K562 (cell line): Measurements from ENCODE around the gene KCTD21. TPM values are rescaled to one million over a fixed set of nuclear protein-coding genes. Genes with fewer than 3 reads are reported as not detected.

Source experiments
- CEBPB ChIP-seq: fragments of 450-650 bp; IDR thresholded peaks from 2 replicates; pipeline ENCODE4 v1.6.1; 2016; ENCODE audit warnings: missing genetic modification characterization, missing compliant biosample characterization
- CLOCK ChIP-seq: fragments of 250-450 bp; sonication (Bioruptor Pico); IDR thresholded peaks from 2 replicates; pipeline ENCODE4 v1.4.0; 2020; ENCODE audit warnings: mild to moderate bottlenecking, moderate library complexity, borderline replicate concordance
- COPS2 ChIP-seq: fragments of 450-650 bp; conservative IDR thresholded peaks from 2 replicates; pipeline ENCODE4 v1.6.1; 2016; ENCODE audit warnings: mild to moderate bottlenecking, moderate library complexity
- ELF1 ChIP-seq: fragments of 200-800 bp; sonication (Bioruptor generic); IDR thresholded peaks from 2 replicates; pipeline ENCODE4 v1.6.1; 2016; ENCODE audit warnings: missing genetic modification characterization, missing compliant biosample characterization
- ELK1 ChIP-seq: sonication (generic); formaldehyde crosslinking; IDR thresholded peaks from 2 replicates; pipeline ENCODE4 v1.8.1; 2022; ENCODE audit warnings: missing genetic modification reagents
- ESRRA ChIP-seq: fragments of 450-650 bp; IDR thresholded peaks from 2 replicates; pipeline ENCODE4 v1.6.1; 2014; ENCODE audit warnings: low read depth, mild to moderate bottlenecking, moderate library complexity, borderline replicate concordance
- GATA2 ChIP-seq: sonication (generic); formaldehyde crosslinking; IDR thresholded peaks from 2 replicates; pipeline ENCODE4 v1.4.0; 2020; ENCODE audit warnings: mild to moderate bottlenecking, missing genetic modification reagents
- HDAC2 ChIP-seq: fragments of 450-650 bp; IDR thresholded peaks from 2 replicates; pipeline ENCODE4 v1.6.1; 2016; ENCODE audit warnings: mild to moderate bottlenecking
- KDM2B ChIP-seq: fragments of 250-450 bp; sonication (Bioruptor Pico); IDR thresholded peaks from 2 replicates; pipeline ENCODE4 v1.8.0; 2021; ENCODE audit warnings: mild to moderate bottlenecking, moderate library complexity
- MAFF ChIP-seq: IDR thresholded peaks from 2 replicates; pipeline ENCODE4 v1.6.1; 2012; ENCODE audit warnings: low read length, improper control_type of control experiment
- MAX ChIP-seq: sonication (generic); formaldehyde crosslinking; IDR thresholded peaks from 2 replicates; pipeline ENCODE4 v1.9.0; 2022; ENCODE audit warnings: mild to moderate bottlenecking, missing genetic modification reagents
- MBD1 ChIP-seq: fragments of 250-450 bp; sonication (Bioruptor Pico); IDR thresholded peaks from 2 replicates; pipeline ENCODE4 v1.8.0; 2022; ENCODE audit warnings: inconsistent platforms
- MXI1 ChIP-seq: IDR thresholded peaks from 2 replicates; pipeline ENCODE4 v1.6.1; 2011; ENCODE audit warnings: low read depth, mild to moderate bottlenecking, improper control_type of control experiment, low read length
- RBM14 ChIP-seq: fragments of 200-400 bp; formaldehyde crosslinking; IDR thresholded peaks from 2 replicates; pipeline ENCODE4 v1.6.1; 2018; ENCODE audit warnings: low read depth, mild to moderate bottlenecking, low read length, moderate library complexity, borderline replicate concordance; ENCODE audit not compliant: insufficient read depth
- SIN3A ChIP-seq, 2 experiments: fragments of 150-350 bp in 1 of 2; IDR thresholded peaks; 2 replicates each; pipeline ENCODE4 v1.6.1; 2011 to 2016; ENCODE audit warnings: borderline replicate concordance in 2 of 2, low read depth in 2 of 2, low read length in 2 of 2, mild to moderate bottlenecking in 2 of 2, moderate library complexity in 2 of 2; ENCODE audit not compliant: control insufficient read depth in 1 of 2
- SMARCB1 ChIP-seq: IDR thresholded peaks from 2 replicates; pipeline ENCODE4 v1.6.1; 2011; ENCODE audit warnings: improper control_type of control experiment, low read depth; ENCODE audit not compliant: insufficient read length
- SNAPC5 ChIP-seq: fragments of 250-450 bp; sonication (Bioruptor Pico); IDR thresholded peaks from 2 replicates; pipeline ENCODE4 v1.8.0; 2021; ENCODE audit warnings: moderate library complexity, mild to moderate bottlenecking, inconsistent platforms
- XRCC4 ChIP-seq: IDR thresholded peaks from one replicate; pipeline ENCODE4 v1.6.1; 2011; ENCODE audit not compliant: insufficient read depth, insufficient read length; ENCODE audit errors: extremely low read depth
- ZNF639 ChIP-seq, 2 experiments: fragments of 200-800 bp in 1 of 2; sonication (Bioruptor generic) in 1 of 2; sonication (generic) in 1 of 2; formaldehyde crosslinking in 1 of 2; IDR thresholded peaks in 1 of 2; conservative IDR thresholded peaks in 1 of 2; 2 replicates each; pipeline versions ENCODE4 v1.5.0 to v1.6.1; 2016 to 2020; ENCODE audit warnings: missing compliant biosample characterization in 1 of 2, missing genetic modification characterization in 1 of 2, missing genetic modification reagents in 1 of 2
- polyA plus RNA-seq, 8 experiments: library from polyadenylated mRNA; depleted of rRNA in 4 of 8; stranded (reverse) in 5 of 8; unstranded in 3 of 8; fragments of >200 nt; fragmentation: Nextera tagmentation in 2 of 8; fragmentation: Illumina TruSeq in 1 of 8; extraction: Ambion mirVana in 2 of 8; extraction: Trizol in 1 of 8; gene quantifications; 2 replicates each; pipeline versions ENCODE4 v1.2.1 to v1.2.3, GENCODE V29; 2011 to 2014; ENCODE audit warnings: inconsistent platforms in 1 of 8, missing spikeins in 1 of 8
- total RNA-seq, 7 experiments: library from RNA; depleted of rRNA in 6 of 7; stranded (reverse); fragments of >200 nt in 6 of 7; fragmentation: Illumina TruSeq in 2 of 7; extraction: Trizol in 2 of 7; gene quantifications; 2 replicates each; pipeline versions ENCODE4 v1.2.1 to v1.2.3, GENCODE V29; 2011 to 2021; ENCODE audit warnings: low replicate concordance in 1 of 7

The KCTD21 gene
- total and polyA plus RNA-seq, 9 of the 15 experiments (the other 6 are each of a cell fraction or from before 2014, with no cell fraction given): 0.34 to 5.4 (median 1.9) TPM

GRCh38 chr11:78188286-78189173, at the start of gene KCTD21, which contains the start of gene USP35 (continued):
- TF ChIP-seq CLOCK (CRISPR knock-in tag) (no peak), SIN3A (IDR thresholded peaks at IDR 0.05; ENCODE audit: borderline replicate concordance in 2 of 2, control insufficient read depth in 1 of 2, low read depth in 2 of 2, low read length in 2 of 2) (peak; percentile 71 to 90; a peak in 2 of 4 replicates), MAX (CRISPR knock-in tag) (peak; percentile 63; the same call in 1 of the 2 replicates), ZNF639 (CRISPR knock-in tag; conservative IDR thresholded peaks at IDR 0.05 in 1 of 2, IDR thresholded peaks at IDR 0.05 in 1 of 2) (peak in 1 of 2 experiments; percentile 54; a peak in 1 of 4 replicates), KDM2B (CRISPR knock-in tag) (peak; percentile 74), ESRRA (peak; percentile 61; the same call in 1 of the 2 replicates), ELK1 (CRISPR knock-in tag) (no peak), GATA2 (CRISPR knock-in tag) (no peak), MAFF (no peak), MXI1 (no peak; the same call in 1 of the 2 replicates), RBM14 (no peak), CEBPB (tag) (no peak), COPS2 (no peak), HDAC2 (peak; percentile 100), XRCC4 (no peak), SMARCB1 (no peak), SNAPC5 (no peak), ELF1 (tag) (no peak), MBD1 (CRISPR knock-in tag) (no peak)
